OCI-LY1 (cell line): ENCODE results near the gene KATNAL2.

Experiments used
- EZH2 ChIP-seq: fragments of 200-600 bp; sonication (generic), shearing (Covaris generic); IDR thresholded peaks from 2 replicates; pipeline ENCODE4 v1.8.0; 2017; ENCODE audit warnings: borderline replicate concordance, mixed run types, mild to moderate bottlenecking, antibody characterized with exemption, low read length, moderate library complexity, mixed read lengths
- TF ChIP-seq, protein P1 (sequence below): fragments of 200-600 bp; sonication (generic), shearing (Covaris generic); IDR thresholded peaks from 2 replicates; pipeline ENCODE4 v1.5.1; 2017; ENCODE audit warnings: mild to moderate bottlenecking, antibody characterized with exemption, low read length, moderate library complexity, mixed read lengths

DNA sequence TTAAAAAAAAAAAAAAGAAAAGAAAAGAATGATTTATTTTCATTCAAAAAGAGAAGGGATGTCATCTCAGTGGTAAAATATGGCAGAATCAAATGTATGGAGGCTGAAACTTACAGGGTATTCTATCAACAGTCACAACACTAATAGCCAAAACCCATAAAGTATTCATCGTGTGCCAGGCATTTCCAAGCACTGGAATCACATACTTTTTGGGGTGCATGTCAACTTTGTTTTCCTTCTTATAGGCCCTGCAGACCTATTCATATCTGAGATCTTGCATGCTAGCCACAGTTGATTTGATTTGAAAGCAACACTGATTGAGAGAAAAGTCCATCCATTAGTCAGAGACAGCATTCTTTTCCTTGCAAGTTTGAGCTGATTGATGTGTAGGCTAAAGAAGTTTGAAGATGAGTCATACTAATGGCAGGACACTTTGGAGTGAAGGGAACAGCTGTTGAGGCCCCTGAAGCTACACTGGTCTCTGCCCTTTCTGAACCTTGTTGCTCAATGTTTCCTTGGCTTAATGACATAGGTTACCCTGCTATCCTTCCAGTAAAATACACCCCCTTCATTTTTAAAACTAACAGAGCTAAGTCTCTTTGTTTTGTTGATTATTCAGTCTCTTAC, 22.0 kb downstream of the KATNAL2 start:
- TF ChIP-seq, protein P1, sequence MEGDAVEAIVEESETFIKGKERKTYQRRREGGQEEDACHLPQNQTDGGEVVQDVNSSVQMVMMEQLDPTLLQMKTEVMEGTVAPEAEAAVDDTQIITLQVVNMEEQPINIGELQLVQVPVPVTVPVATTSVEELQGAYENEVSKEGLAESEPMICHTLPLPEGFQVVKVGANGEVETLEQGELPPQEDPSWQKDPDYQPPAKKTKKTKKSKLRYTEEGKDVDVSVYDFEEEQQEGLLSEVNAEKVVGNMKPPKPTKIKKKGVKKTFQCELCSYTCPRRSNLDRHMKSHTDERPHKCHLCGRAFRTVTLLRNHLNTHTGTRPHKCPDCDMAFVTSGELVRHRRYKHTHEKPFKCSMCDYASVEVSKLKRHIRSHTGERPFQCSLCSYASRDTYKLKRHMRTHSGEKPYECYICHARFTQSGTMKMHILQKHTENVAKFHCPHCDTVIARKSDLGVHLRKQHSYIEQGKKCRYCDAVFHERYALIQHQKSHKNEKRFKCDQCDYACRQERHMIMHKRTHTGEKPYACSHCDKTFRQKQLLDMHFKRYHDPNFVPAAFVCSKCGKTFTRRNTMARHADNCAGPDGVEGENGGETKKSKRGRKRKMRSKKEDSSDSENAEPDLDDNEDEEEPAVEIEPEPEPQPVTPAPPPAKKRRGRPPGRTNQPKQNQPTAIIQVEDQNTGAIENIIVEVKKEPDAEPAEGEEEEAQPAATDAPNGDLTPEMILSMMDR, result no peak
- TF ChIP-seq EZH2, result no peak
